Neural crest cell (in vitro differentiated cells): Measurements from ENCODE around the gene SLC37A3. TPM values are rescaled to one million over a fixed set of nuclear protein-coding genes. Genes with fewer than 3 reads are reported as not detected.

ENCODE experiments used
- DNase-seq: peaks from one replicate; pipeline ENCODE4 v3.0.0; 2021; ENCODE audit warnings: low read depth, mixed read lengths, low spot score
- H3K27ac Mint-ChIP-seq: one replicate; pipeline ENCODE4 v1.8.0; 2021; ENCODE audit warnings: mild to moderate bottlenecking, mixed read lengths; ENCODE audit not compliant: unreplicated experiment
- H3K27me3 Mint-ChIP-seq: 2 replicates; pipeline ENCODE4 v1.8.0; 2021; ENCODE audit warnings: low read depth, mild to moderate bottlenecking, mixed read lengths
- H3K36me3 Mint-ChIP-seq: 2 replicates; pipeline ENCODE4 v1.8.0; 2021; ENCODE audit warnings: low read depth, mild to moderate bottlenecking, mixed read lengths
- H3K4me1 Mint-ChIP-seq: 2 replicates; pipeline ENCODE4 v1.8.0; 2021; ENCODE audit warnings: mixed read lengths
- H3K4me3 Mint-ChIP-seq: one replicate; pipeline ENCODE4 v1.8.0; 2021; ENCODE audit warnings: mild to moderate bottlenecking, mixed read lengths
- H3K9me3 Mint-ChIP-seq: 2 replicates; pipeline ENCODE4 v1.8.0; 2021; ENCODE audit warnings: mixed read lengths
- total RNA-seq: library from RNA; stranded (reverse); gene quantifications from 2 replicates; pipeline ENCODE4 v1.2.1, GENCODE V29; 2021
- TF ChIP-seq, protein P1 (sequence below): fragments of 200-600 bp; sonication (generic); conservative IDR thresholded peaks from 2 replicates; pipeline ENCODE4 v1.5.0; 2021; ENCODE audit warnings: antibody characterized with exemption, mild to moderate bottlenecking

Gene SLC37A3
- total RNA-seq, 1 donor from 2014 or later = 48.2 TPM

DNA sequence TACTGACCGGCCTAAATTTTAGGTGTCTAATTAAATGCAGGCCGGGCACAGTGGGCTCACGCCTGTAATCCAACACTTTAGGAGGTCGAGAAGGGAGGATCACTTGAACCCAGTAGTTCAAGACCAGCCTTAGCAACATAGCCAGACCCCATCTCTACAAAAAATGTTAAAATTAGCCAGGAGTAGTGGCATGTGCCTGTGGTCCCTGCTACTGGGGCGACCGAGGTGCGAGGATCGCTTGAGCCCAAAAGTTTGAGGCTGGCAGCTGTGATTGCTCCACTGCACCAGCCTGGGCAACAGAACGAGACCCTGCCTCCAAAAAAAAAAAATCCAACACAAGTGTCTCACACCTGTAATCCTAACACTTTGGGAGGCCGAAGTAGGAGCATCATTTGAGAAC is 491 bp upstream of the SLC37A3 start:
- Mint-ChIP-seq H3K4me3 (peak overlapping the region; percentile 80), H3K27ac (no peak overlapping the region), H3K27me3 (peaks cover 27% of the 10 kb centered on the region), H3K36me3 (no peaks in the 10 kb centered on the region), H3K9me3 (no peaks in the 10 kb centered on the region), H3K4me1 (peaks cover 19% of the 10 kb centered on the region)
- TF ChIP-seq, protein P1, sequence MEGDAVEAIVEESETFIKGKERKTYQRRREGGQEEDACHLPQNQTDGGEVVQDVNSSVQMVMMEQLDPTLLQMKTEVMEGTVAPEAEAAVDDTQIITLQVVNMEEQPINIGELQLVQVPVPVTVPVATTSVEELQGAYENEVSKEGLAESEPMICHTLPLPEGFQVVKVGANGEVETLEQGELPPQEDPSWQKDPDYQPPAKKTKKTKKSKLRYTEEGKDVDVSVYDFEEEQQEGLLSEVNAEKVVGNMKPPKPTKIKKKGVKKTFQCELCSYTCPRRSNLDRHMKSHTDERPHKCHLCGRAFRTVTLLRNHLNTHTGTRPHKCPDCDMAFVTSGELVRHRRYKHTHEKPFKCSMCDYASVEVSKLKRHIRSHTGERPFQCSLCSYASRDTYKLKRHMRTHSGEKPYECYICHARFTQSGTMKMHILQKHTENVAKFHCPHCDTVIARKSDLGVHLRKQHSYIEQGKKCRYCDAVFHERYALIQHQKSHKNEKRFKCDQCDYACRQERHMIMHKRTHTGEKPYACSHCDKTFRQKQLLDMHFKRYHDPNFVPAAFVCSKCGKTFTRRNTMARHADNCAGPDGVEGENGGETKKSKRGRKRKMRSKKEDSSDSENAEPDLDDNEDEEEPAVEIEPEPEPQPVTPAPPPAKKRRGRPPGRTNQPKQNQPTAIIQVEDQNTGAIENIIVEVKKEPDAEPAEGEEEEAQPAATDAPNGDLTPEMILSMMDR = no peak
- no peak for DNase-seq

DNA sequence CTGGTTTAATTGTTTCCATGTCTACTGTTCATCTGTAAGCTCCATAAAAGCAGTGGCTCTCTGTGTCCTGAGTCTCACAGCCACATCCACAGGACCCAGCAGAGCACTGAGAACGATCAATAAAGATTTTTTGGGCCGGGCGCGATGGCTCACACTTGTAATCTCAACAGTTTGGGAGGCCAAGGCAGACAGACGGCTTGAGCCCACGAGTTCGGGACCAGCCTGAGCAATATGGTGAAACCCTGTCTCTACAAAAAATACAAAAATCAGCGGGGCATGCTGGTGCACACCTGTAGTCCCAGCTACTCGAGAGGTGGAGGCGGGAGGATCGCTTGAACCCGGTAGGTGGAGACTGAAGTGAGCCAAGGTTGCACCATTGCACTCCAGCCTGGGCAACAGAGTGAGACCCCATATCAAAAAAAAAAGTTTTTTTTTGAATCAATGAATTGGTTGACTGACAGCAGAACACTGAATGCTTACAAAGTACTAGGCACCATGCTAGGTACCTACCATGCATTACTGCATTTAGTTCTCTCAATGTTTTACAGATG is 4.5 kb downstream of the SLC37A3 start:
- TF ChIP-seq, protein P1 = no peak
- no peaks in the 10 kb centered on the region for H3K9me3 Mint-ChIP-seq
- H3K27me3 Mint-ChIP-seq = no peaks in the 10 kb centered on the region
- H3K4me1 Mint-ChIP-seq = peaks cover 14% of the 10 kb centered on the region
- H3K36me3 Mint-ChIP-seq = no peaks in the 10 kb centered on the region
- H3K27ac Mint-ChIP-seq = no peak overlapping the region
- no peak for DNase-seq
- H3K4me3 Mint-ChIP-seq = no peak overlapping the region

DNA sequence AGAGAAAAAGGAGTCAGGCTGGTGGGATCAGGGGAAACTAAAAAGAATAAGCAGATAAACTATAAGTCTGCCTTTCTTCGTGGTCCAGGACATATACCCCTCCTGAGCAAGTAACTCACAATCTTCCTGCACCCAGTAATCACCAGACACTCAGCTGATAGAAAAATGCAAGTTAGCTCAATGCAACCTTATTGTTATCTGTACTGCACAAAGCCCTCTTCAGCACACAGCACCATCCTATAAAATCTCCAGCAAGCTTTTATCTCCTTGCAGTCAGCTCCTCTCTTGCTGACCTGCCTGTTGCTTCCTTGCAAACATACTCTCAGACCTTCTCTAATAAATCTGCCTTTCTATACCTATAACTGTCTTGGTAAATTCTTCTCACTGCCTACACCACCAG is 6.7 kb downstream of the SLC37A3 start:
- Mint-ChIP-seq H3K4me3 (no peak overlapping the region), H3K27ac (no peak overlapping the region), H3K4me1 (peaks cover 6% of the 10 kb centered on the region), H3K36me3 (no peaks in the 10 kb centered on the region), H3K27me3 (no peaks in the 10 kb centered on the region), H3K9me3 (no peaks in the 10 kb centered on the region)
- DNase-seq = no peak
- TF ChIP-seq, protein P1 = no peak

DNA sequence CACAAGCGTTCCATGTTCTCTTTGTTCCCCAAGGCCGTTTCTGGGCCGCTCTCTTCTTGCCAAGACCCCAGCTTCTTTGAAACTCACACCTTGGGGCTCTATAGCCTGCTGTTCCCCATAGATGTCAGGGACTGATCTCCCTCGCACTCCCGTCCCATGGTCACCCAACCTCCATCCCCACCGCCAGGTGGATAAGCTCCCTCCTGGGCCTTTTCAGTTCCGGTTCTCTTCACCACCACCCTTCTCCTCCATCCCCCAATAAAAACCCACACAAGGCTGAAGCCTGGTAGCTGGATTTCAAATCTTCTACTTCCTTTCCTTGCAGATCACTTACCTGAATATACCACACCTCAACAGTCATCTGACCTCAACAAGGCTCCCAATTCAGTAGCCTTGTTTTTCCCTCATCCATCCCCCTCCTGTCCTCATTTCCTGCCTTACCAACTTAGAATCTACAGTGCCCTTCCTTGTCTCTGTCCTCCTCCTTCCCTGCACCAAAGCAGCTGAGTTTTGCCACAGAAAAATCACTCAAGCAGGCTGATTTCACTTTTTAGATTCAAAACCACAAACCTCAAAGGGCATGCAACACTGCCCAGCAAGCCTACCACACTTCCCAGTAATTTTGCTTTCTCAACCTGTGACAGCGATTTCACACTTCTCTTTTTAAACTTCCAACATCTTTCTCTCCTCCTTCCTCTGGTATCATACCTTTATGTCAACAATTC is 7.7 kb downstream of the SLC37A3 start:
- Mint-ChIP-seq H3K4me1 (no peaks in the 10 kb centered on the region), H3K27ac (no peak overlapping the region), H3K9me3 (no peaks in the 10 kb centered on the region), H3K27me3 (no peaks in the 10 kb centered on the region), H3K4me3 (no peak overlapping the region), H3K36me3 (no peaks in the 10 kb centered on the region)
- DNase-seq = no peak
- TF ChIP-seq, protein P1 = no peak

DNA sequence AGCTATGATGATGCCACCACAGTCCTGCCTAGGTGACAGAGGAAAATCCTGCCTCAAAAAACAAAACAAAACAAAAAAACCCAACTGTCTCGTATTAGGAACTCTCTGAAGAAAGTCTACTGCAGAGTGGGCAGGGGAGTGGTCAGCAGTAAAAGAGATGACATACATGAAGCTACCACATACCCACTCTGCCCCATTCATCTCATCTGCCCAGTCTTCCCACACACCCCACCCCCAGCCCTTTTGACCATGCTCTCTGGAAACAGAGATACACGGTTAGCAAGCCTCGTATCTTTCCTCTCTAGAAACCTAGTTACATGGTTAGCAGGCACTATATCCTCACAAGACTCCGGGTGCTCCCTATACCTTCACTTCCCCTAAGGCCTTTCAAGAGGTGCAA is 8.3 kb downstream of the SLC37A3 start:
- H3K4me1 Mint-ChIP-seq = no peaks in the 10 kb centered on the region

More for the DNA sequence above, 8.3 kb downstream of the SLC37A3 start:
- no peaks in the 10 kb centered on the region for H3K9me3 Mint-ChIP-seq
- H3K27me3 Mint-ChIP-seq = no peaks in the 10 kb centered on the region
- H3K36me3 Mint-ChIP-seq = no peaks in the 10 kb centered on the region
- DNase-seq = no peak
- H3K4me3 Mint-ChIP-seq = no peak overlapping the region
- H3K27ac Mint-ChIP-seq = no peak overlapping the region
- TF ChIP-seq, protein P1 = no peak
